Liver (tissue), 3 donors: ENCODE results near the gene BIN1.

Source experiments
- ATF3 ChIP-seq: IDR thresholded peaks from 2 replicates; pipeline ENCODE4 v1.6.1; 2016; ENCODE audit warnings: antibody characterized with exemption
- CTCF ChIP-seq: fragments of 150-350 bp; IDR thresholded peaks from 2 replicates; pipeline ENCODE4 v1.5.1; 2017; ENCODE audit warnings: improper control_type of control experiment, low read depth, low read length; ENCODE audit not compliant: missing input control
- FOXA1 ChIP-seq: IDR thresholded peaks from 2 replicates; pipeline ENCODE4 v1.6.1; 2016; ENCODE audit warnings: antibody characterized with exemption
- RAD21 ChIP-seq, 2 donors: IDR thresholded peaks; 2 replicates each; pipeline ENCODE4 v1.6.1; 2016; ENCODE audit warnings: antibody characterized with exemption in 2 of 2, mild to moderate bottlenecking in 2 of 2
- SP1 ChIP-seq: IDR thresholded peaks from 2 replicates; pipeline ENCODE4 v1.6.1; 2018; ENCODE audit warnings: antibody characterized with exemption, mild to moderate bottlenecking
- YY1 ChIP-seq: IDR thresholded peaks from 2 replicates; pipeline ENCODE4 v1.6.1; 2016; ENCODE audit warnings: antibody characterized with exemption, mild to moderate bottlenecking
- TF ChIP-seq, protein P1 (sequence below): IDR thresholded peaks from 2 replicates; pipeline ENCODE4 v1.6.1; 2016; ENCODE audit warnings: antibody characterized with exemption, mild to moderate bottlenecking
- TF ChIP-seq, protein P2 (sequence below): IDR thresholded peaks from 2 replicates; pipeline ENCODE4 v1.6.1; 2016; ENCODE audit warnings: antibody characterized with exemption
- TF ChIP-seq, protein P3 (sequence below): IDR thresholded peaks from 2 replicates; pipeline ENCODE4 v1.6.1; 2016; ENCODE audit warnings: antibody characterized with exemption
- donor health status: healthy.
- donor health status: healthy.

DNA sequence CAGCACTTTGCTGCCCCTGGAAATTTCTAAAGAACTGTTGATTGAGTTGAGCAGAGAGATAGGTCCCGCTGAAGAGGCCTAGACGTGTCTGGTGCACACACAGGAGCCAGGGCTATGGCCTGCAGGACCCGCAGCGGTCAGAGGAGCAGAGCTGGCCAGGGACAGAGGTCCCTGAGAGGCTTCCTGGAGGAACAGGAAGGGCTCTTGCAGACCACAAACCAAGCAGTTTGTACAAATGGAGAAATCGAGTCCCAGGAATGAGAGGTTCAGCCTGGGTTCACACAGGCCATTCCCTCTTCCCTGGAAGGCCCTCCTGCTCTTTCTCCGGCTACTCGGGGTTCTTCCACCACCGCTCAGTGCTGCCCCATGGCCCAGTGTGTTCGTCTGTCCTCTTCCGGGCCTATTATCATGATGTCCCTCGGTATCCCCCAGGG, 1.2 kb upstream of the BIN1 start:
- TF ChIP-seq FOXA1 (no peak), CTCF (no peak), RAD21 (IDR thresholded peaks at IDR 0.05) (no peak), YY1 (no peak), SP1 (no peak), ATF3 (no peak)
- TF ChIP-seq, protein P1, sequence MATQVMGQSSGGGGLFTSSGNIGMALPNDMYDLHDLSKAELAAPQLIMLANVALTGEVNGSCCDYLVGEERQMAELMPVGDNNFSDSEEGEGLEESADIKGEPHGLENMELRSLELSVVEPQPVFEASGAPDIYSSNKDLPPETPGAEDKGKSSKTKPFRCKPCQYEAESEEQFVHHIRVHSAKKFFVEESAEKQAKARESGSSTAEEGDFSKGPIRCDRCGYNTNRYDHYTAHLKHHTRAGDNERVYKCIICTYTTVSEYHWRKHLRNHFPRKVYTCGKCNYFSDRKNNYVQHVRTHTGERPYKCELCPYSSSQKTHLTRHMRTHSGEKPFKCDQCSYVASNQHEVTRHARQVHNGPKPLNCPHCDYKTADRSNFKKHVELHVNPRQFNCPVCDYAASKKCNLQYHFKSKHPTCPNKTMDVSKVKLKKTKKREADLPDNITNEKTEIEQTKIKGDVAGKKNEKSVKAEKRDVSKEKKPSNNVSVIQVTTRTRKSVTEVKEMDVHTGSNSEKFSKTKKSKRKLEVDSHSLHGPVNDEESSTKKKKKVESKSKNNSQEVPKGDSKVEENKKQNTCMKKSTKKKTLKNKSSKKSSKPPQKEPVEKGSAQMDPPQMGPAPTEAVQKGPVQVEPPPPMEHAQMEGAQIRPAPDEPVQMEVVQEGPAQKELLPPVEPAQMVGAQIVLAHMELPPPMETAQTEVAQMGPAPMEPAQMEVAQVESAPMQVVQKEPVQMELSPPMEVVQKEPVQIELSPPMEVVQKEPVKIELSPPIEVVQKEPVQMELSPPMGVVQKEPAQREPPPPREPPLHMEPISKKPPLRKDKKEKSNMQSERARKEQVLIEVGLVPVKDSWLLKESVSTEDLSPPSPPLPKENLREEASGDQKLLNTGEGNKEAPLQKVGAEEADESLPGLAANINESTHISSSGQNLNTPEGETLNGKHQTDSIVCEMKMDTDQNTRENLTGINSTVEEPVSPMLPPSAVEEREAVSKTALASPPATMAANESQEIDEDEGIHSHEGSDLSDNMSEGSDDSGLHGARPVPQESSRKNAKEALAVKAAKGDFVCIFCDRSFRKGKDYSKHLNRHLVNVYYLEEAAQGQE = no peak
- TF ChIP-seq, protein P2, sequence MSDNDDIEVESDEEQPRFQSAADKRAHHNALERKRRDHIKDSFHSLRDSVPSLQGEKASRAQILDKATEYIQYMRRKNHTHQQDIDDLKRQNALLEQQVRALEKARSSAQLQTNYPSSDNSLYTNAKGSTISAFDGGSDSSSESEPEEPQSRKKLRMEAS = no peak
- TF ChIP-seq, protein P3, sequence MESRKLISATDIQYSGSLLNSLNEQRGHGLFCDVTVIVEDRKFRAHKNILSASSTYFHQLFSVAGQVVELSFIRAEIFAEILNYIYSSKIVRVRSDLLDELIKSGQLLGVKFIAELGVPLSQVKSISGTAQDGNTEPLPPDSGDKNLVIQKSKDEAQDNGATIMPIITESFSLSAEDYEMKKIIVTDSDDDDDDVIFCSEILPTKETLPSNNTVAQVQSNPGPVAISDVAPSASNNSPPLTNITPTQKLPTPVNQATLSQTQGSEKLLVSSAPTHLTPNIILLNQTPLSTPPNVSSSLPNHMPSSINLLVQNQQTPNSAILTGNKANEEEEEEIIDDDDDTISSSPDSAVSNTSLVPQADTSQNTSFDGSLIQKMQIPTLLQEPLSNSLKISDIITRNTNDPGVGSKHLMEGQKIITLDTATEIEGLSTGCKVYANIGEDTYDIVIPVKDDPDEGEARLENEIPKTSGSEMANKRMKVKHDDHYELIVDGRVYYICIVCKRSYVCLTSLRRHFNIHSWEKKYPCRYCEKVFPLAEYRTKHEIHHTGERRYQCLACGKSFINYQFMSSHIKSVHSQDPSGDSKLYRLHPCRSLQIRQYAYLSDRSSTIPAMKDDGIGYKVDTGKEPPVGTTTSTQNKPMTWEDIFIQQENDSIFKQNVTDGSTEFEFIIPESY = no peak
